GM23338 (cell line): ENCODE data around the gene ZMYND8.

ENCODE experiments used
- CTCF ChIP-seq, 2 experiments: fragments of 200-600 bp in 1 of 2; sonication (generic) in 1 of 2; conservative IDR thresholded peaks; 2 replicates each; pipeline versions ENCODE4 v1.5.1 to v1.6.1; 2016 to 2017; ENCODE audit warnings: antibody characterized with exemption in 2 of 2, low read depth in 2 of 2, mild to moderate bottlenecking in 2 of 2, moderate library complexity in 1 of 2
- EZH2 ChIP-seq: fragments of 200-600 bp; sonication (generic); IDR thresholded peaks from one replicate; pipeline ENCODE4 v1.8.0; 2017; ENCODE audit warnings: antibody characterized with exemption, mild to moderate bottlenecking, low read depth; ENCODE audit not compliant: unreplicated experiment
- EZH2phosphoT487 ChIP-seq: fragments of 200-600 bp; sonication (generic); IDR thresholded peaks from one replicate; pipeline ENCODE4 v1.8.1; 2018; ENCODE audit warnings: antibody characterized with exemption; ENCODE audit not compliant: unreplicated experiment
- POLR2AphosphoS5 ChIP-seq: IDR thresholded peaks from 2 replicates; pipeline ENCODE4 v1.6.1; 2016; ENCODE audit warnings: antibody characterized with exemption, low read depth
- REST ChIP-seq: IDR thresholded peaks from one replicate; pipeline ENCODE4 v1.6.1; 2018; ENCODE audit warnings: antibody characterized with exemption; ENCODE audit not compliant: unreplicated experiment

GRCh38 chr20:47253872-47254271 is 102.6 kb downstream of the ZMYND8 start:
- TF ChIP-seq CTCF (conservative IDR thresholded peaks at IDR 0.05; ENCODE audit: low read depth in 2 of 2) = no peak
- TF ChIP-seq POLR2AphosphoS5 = no peak
- no peak for TF ChIP-seq EZH2
- TF ChIP-seq EZH2phosphoT487 = no peak
- TF ChIP-seq REST = no peak
